Trophoblast cell (in vitro differentiated cells and primary cell): Measurements from ENCODE around the gene KBTBD12.
A peak's percentile ranks its signal among the peaks of the same experiment; 100 is the strongest.

Experiments
- DNase-seq, 2 donors: peaks; one replicate each; pipeline ENCODE4 v3.0.0-alpha.2; 2016
- H2AFZ ChIP-seq: 2 replicates; pipeline ENCODE4 v1.6.1; 2013; ENCODE audit warnings: low read length, moderate library complexity, mild to moderate bottlenecking; ENCODE audit not compliant: insufficient read depth, poor library complexity
- H2AK5ac ChIP-seq: 2 replicates; pipeline ENCODE4 v1.6.1; 2013; ENCODE audit warnings: mild to moderate bottlenecking, low read length
- H2BK120ac ChIP-seq: 2 replicates; pipeline ENCODE4 v1.6.1; 2013; ENCODE audit warnings: low read length, mild to moderate bottlenecking, moderate library complexity; ENCODE audit not compliant: insufficient read depth, poor library complexity
- H2BK12ac ChIP-seq: 2 replicates; pipeline ENCODE4 v1.6.1; 2013; ENCODE audit warnings: mild to moderate bottlenecking, low read length, moderate library complexity
- H2BK5ac ChIP-seq: 2 replicates; pipeline ENCODE4 v1.6.1; 2013; ENCODE audit warnings: low read length, low read depth, moderate library complexity, mild to moderate bottlenecking; ENCODE audit not compliant: poor library complexity
- H3K14ac ChIP-seq: 2 replicates; pipeline ENCODE4 v1.6.1; 2013; ENCODE audit warnings: mild to moderate bottlenecking, low read length
- H3K18ac ChIP-seq: 2 replicates; pipeline ENCODE4 v1.6.1; 2013; ENCODE audit warnings: mild to moderate bottlenecking, low read length
- H3K23ac ChIP-seq: 2 replicates; pipeline ENCODE4 v1.6.1; 2013; ENCODE audit warnings: low read length
- H3K27ac ChIP-seq: 2 replicates; pipeline ENCODE4 v1.5.1; 2013; ENCODE audit warnings: low read depth, mild to moderate bottlenecking, inconsistent platforms, low read length, moderate library complexity
- H3K27me3 ChIP-seq: 2 replicates; pipeline ENCODE4 v1.6.1; 2013; ENCODE audit warnings: inconsistent platforms, mild to moderate bottlenecking, low read length, moderate library complexity; ENCODE audit not compliant: insufficient read depth
- H3K36me3 ChIP-seq, 2 experiments: 1 replicate in 1 of 2; 2 replicates in 1 of 2; pipeline ENCODE4 v1.6.1; 2013; ENCODE audit warnings: low read length in 2 of 2, mild to moderate bottlenecking in 2 of 2, moderate library complexity in 1 of 2; ENCODE audit not compliant: insufficient read depth in 2 of 2, control insufficient read depth in 1 of 2
- H3K4ac ChIP-seq: 2 replicates; pipeline ENCODE4 v1.6.1; 2013; ENCODE audit warnings: low read depth, mild to moderate bottlenecking, low read length, moderate library complexity
- H3K4me1 ChIP-seq, 2 experiments: 1 replicate in 1 of 2; 2 replicates in 1 of 2; pipeline ENCODE4 v1.6.1; 2013; ENCODE audit warnings: low read length in 2 of 2, mild to moderate bottlenecking in 2 of 2, moderate library complexity in 1 of 2; ENCODE audit not compliant: insufficient read depth in 2 of 2, control insufficient read depth in 1 of 2
- H3K4me2 ChIP-seq: 2 replicates; pipeline ENCODE4 v1.6.1; 2013; ENCODE audit warnings: inconsistent platforms, mild to moderate bottlenecking, low read length, moderate library complexity
- H3K4me3 ChIP-seq: 2 replicates; pipeline ENCODE4 v1.5.1; 2013; ENCODE audit warnings: mild to moderate bottlenecking, low read depth, low read length, inconsistent platforms
- H3K79me1 ChIP-seq: one replicate; pipeline ENCODE4 v1.6.1; 2013; ENCODE audit warnings: low read length
- H3K79me2 ChIP-seq: 2 replicates; pipeline ENCODE4 v1.6.1; 2013; ENCODE audit warnings: low read length, mild to moderate bottlenecking; ENCODE audit not compliant: control insufficient read depth, insufficient read depth, poor library complexity
- H3K9ac ChIP-seq: 2 replicates; pipeline ENCODE4 v1.6.1; 2013; ENCODE audit warnings: mild to moderate bottlenecking, low read length
- H3K9me3 ChIP-seq: 2 replicates; pipeline ENCODE4 v1.6.1; 2013; ENCODE audit warnings: low read depth, mild to moderate bottlenecking, control low read depth, inconsistent platforms, low read length; ENCODE audit not compliant: insufficient read depth
- H4K12ac ChIP-seq: 2 replicates; pipeline ENCODE4 v1.6.1; 2013; ENCODE audit warnings: low read depth, mild to moderate bottlenecking, low read length, moderate library complexity
- H4K8ac ChIP-seq: 2 replicates; pipeline ENCODE4 v1.6.1; 2013; ENCODE audit warnings: low read depth, mild to moderate bottlenecking, low read length, moderate library complexity
- H4K91ac ChIP-seq: one replicate; pipeline ENCODE4 v1.6.1; 2013; ENCODE audit warnings: low read depth, mild to moderate bottlenecking, low read length, moderate library complexity
- WGBS: extraction: QIAGEN DNeasy Blood & Tissue Kit; methylation state at CpG from one replicate; pipeline ENCODE4 v1.1.7; 2013; ENCODE audit warnings: missing lambda C conversion rate; ENCODE audit not compliant: insufficient read length, insufficient coverage; ENCODE audit errors: extremely low coverage; 5-methylcytosine and 5-hydroxymethylcytosine counted together

Gene KBTBD12

GRCh38 chr3:127985655-127986225 is 70.7 kb downstream of the KBTBD12 start:
- H4K12ac ChIP-seq, result no peak overlapping the region

GRCh38 chr3:127986803-127987202 is 71.8 kb downstream of the KBTBD12 start:
- Histone ChIP-seq H2AFZ (no peak overlapping the region), H3K79me1 (no peaks in the 10 kb centered on the region), H3K23ac (no peak overlapping the region), H3K4me1 (peaks cover 4 to 8% of the 10 kb centered on the region in 2 experiments), H4K12ac (no peak overlapping the region), H3K4ac (no peak overlapping the region), H3K14ac (no peak overlapping the region), H4K8ac (no peak overlapping the region), H3K9ac (no peak overlapping the region), H3K4me2 (no peak overlapping the region), H3K79me2 (no peaks in the 10 kb centered on the region), H3K9me3 (no peaks in the 10 kb centered on the region), H2BK5ac (no peak overlapping the region), H4K91ac (no peak overlapping the region), H3K36me3 (no peaks in the 10 kb centered on the region), H3K18ac (no peak overlapping the region), H2BK12ac (no peak overlapping the region), H3K27me3 (no peaks in the 10 kb centered on the region), H2AK5ac (no peak overlapping the region), H2BK120ac (no peak overlapping the region), H3K4me3 (no peak overlapping the region), H3K27ac (no peak overlapping the region)
- no CpG with 5 or more reads among the region's 11 CpGs for WGBS
- no peak for DNase-seq

More at GRCh38 chr3:127985655-127986225, 70.7 kb downstream of the KBTBD12 start:
- Histone ChIP-seq H3K79me2 (no peaks in the 10 kb centered on the region), H3K27me3 (no peaks in the 10 kb centered on the region), H3K27ac (no peak overlapping the region), H4K91ac (no peak overlapping the region), H3K9me3 (no peaks in the 10 kb centered on the region), H4K8ac (no peak overlapping the region), H3K23ac (no peak overlapping the region), H2BK120ac (no peak overlapping the region), H3K4me2 (no peak overlapping the region), H2AK5ac (no peak overlapping the region), H3K18ac (no peak overlapping the region), H2BK12ac (no peak overlapping the region), H3K9ac (no peak overlapping the region), H2AFZ (no peak overlapping the region), H3K4me3 (no peak overlapping the region), H3K14ac (no peak overlapping the region), H3K79me1 (no peaks in the 10 kb centered on the region), H3K4ac (no peak overlapping the region), H3K36me3 (no peaks in the 10 kb centered on the region), H3K4me1 (peaks cover 4 to 8% of the 10 kb centered on the region in 2 experiments), H2BK5ac (no peak overlapping the region)
- DNase-seq, result peak; percentile 46 to 61
- no CpG with 5 or more reads among the region's 13 CpGs for WGBS

GRCh38 chr3:127987309-127987995 is 72.4 kb downstream of the KBTBD12 start:
- H3K27me3 ChIP-seq, result no peaks in the 10 kb centered on the region
- H3K18ac ChIP-seq, result no peak overlapping the region
- no peak overlapping the region for H3K4ac ChIP-seq
- H3K9me3 ChIP-seq, result no peaks in the 10 kb centered on the region
- no peak overlapping the region for H2BK120ac ChIP-seq
- no peak overlapping the region for H3K27ac ChIP-seq
- H4K12ac ChIP-seq, result no peak overlapping the region
- no peak overlapping the region for H3K14ac ChIP-seq
- no peak overlapping the region for H3K9ac ChIP-seq
- no peak overlapping the region for H2BK5ac ChIP-seq
- no peak overlapping the region for H2AK5ac ChIP-seq
- no CpG with 5 or more reads among the region's 7 CpGs for WGBS
- H4K8ac ChIP-seq, result no peak overlapping the region
- H3K36me3 ChIP-seq, result no peaks in the 10 kb centered on the region
- no peak overlapping the region for H3K4me2 ChIP-seq
- H3K79me1 ChIP-seq, result no peaks in the 10 kb centered on the region
- H2AFZ ChIP-seq, result no peak overlapping the region
- no peak overlapping the region for H3K23ac ChIP-seq
- no peak for DNase-seq
- no peak overlapping the region for H3K4me3 ChIP-seq
- no peak overlapping the region for H2BK12ac ChIP-seq
- peaks cover 4 to 8% of the 10 kb centered on the region in 2 experiments for H3K4me1 ChIP-seq
- H3K79me2 ChIP-seq, result no peaks in the 10 kb centered on the region
- no peak overlapping the region for H4K91ac ChIP-seq

GRCh38 chr3:127988770-127989557 is 73.9 kb downstream of the KBTBD12 start:
- H3K23ac ChIP-seq, result no peak overlapping the region
- H3K9ac ChIP-seq, result no peak overlapping the region
- H3K9me3 ChIP-seq, result no peaks in the 10 kb centered on the region
- no peak overlapping the region for H2AFZ ChIP-seq
- H3K27ac ChIP-seq, result no peak overlapping the region
- H4K8ac ChIP-seq, result no peak overlapping the region
- no peak overlapping the region for H4K91ac ChIP-seq
- H3K4me2 ChIP-seq, result no peak overlapping the region
- H3K79me2 ChIP-seq, result no peaks in the 10 kb centered on the region
- no peak overlapping the region for H2BK12ac ChIP-seq
- no peaks in the 10 kb centered on the region for H3K79me1 ChIP-seq
- H3K14ac ChIP-seq, result no peak overlapping the region
- H3K27me3 ChIP-seq, result no peaks in the 10 kb centered on the region
- peaks cover 4 to 8% of the 10 kb centered on the region in 2 experiments for H3K4me1 ChIP-seq
- no peak overlapping the region for H4K12ac ChIP-seq
- no CpG with 5 or more reads among the region's 11 CpGs for WGBS
- DNase-seq, result peak in 1 of 2 donors; percentile 12
- no peaks in the 10 kb centered on the region for H3K36me3 ChIP-seq
- H2BK120ac ChIP-seq, result no peak overlapping the region
- no peak overlapping the region for H2AK5ac ChIP-seq
- no peak overlapping the region for H3K4ac ChIP-seq
- no peak overlapping the region for H3K18ac ChIP-seq
- no peak overlapping the region for H3K4me3 ChIP-seq
- H2BK5ac ChIP-seq, result no peak overlapping the region
